ENCODE measurements around the gene SLC22A31. TPM values are rescaled to one million over a fixed set of nuclear protein-coding genes. Genes with fewer than 3 reads are reported as not detected.
"Not testable (repeated sequence)": the region's sequence is repeated elsewhere in the genome, so short reads cannot be mapped to it uniquely, and the experiment has no call there.

The SLC22A31 gene
- total RNA-seq, 1 experiment from 2014 or later = 53.7 TPM

DNA sequence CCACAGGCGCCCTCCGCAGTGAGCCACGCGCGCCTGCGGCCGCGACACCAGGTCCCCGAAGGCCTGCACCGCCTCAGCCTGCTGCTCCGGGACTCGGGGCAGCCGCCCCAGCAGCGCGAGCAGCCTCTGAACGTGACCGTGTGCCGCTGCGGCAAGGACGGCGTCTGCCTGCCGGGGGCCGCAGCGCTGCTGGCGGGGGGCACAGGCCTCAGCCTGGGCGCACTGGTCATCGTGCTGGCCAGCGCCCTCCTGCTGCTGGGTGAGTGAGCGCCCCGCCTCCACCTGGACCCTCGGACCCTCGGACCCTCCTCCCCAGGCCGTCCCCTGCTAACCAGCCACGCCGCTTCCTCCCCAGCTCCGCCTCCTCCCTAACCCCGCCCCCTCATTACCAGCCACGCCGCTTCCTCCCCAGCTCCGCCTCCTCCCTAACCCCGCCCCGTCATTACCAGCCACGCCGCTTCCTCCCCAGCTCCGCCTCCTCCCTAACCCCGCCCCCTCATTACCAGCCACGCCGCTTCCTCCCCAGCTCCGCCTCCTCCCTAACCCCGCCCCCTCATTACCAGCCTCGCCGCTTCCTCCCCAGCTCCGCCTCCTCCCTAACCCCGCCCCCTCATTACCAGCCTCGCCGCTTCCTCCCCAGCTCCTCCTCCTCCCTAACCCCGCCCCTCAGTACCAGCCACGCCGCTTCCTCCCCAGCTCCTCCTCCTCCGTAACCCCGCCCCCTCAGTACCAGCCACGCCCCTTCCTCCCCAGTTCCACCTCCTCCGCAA is 8.0 kb downstream of the SLC22A31 start:
- H3K4me3 ChIP-seq (replicated peaks in 1 of 2; ENCODE audit: low read depth in 1 of 2, low read length in 2 of 2) = peak overlapping the region; percentile 47 to 74
- H3K9ac ChIP-seq (ENCODE audit: low read length) = peak overlapping the region; percentile 83
- H3K4me1 ChIP-seq (ENCODE audit: control insufficient read depth in 1 of 2, insufficient read depth in 2 of 2, low read length in 2 of 2) = peaks cover 0 to 20% of the 10 kb centered on the region in 2 experiments; a peak in 2 of 4 replicates
- intact Hi-C loops (cut with micrococcal nuclease) = loop anchor here (1.0 kb wide), 1 partner anchor 21 kb away; the partner anchor contains the start of gene CDH15
- H3K4me2 ChIP-seq (ENCODE audit: low read length) = peak overlapping the region; percentile 99
- ChIA-PET RAD21 (ENCODE audit: low non-redundant PET in 1 of 2, low total read pairs in 2 of 2, uncharacterized antibody in 2 of 2, unreplicated experiment in 2 of 2) (interaction anchor here (0.6 to 1.4 kb wide), 5 partner anchors 9 to 25 kb away, joined by 3 to 8 read pairs (median 5); partner anchors contain the start of gene CDH15 (in 1 of the 2)), CTCF (interaction anchor here (0.9 to 1.5 kb wide), 11 partner anchors 9 to 634 kb away, joined by 3 to 14 read pairs (median 5); partner anchors contain the start of genes CDH15 and ZNF778), POLR2A (interaction anchor here (0.6 to 2.1 kb wide), 17 partner anchors 9 to 418 kb away, joined by 3 to 12 read pairs (median 4); partner anchors contain the start of genes APRT, CDH15 and ZNF778)
- H3K36me3 ChIP-seq (ENCODE audit: control insufficient read depth in 1 of 2, insufficient read depth in 2 of 2, low read length in 2 of 2); H4K20me1 ChIP-seq (ENCODE audit: insufficient read depth); H3K9me3 ChIP-seq (ENCODE audit: control insufficient read depth in 1 of 2, insufficient read depth in 1 of 2, low read depth in 1 of 2, low read length in 2 of 2); H3K9me2 ChIP-seq (ENCODE audit: insufficient read depth); BruUV-seq (replicated peaks); H3K27me3 ChIP-seq (ENCODE audit: insufficient read depth, low read length); H2AFZ ChIP-seq (ENCODE audit: low read depth, low read length, poor library complexity, severe bottlenecking); H3K79me2 ChIP-seq (ENCODE audit: insufficient read depth, low read length): not testable (repeated sequence)
- DNase-seq (ENCODE audit: low read depth, low spot score) = peak; percentile 97
- TF ChIP-seq POLR2AphosphoS5 (IDR thresholded peaks at IDR 0.05; ENCODE audit: low read depth, low read length) (peak; percentile 51), ZFX (IDR thresholded peaks at IDR 0.05) (peak; percentile 42; the same call in 1 of the 2 replicates), SP1 (IDR thresholded peaks at IDR 0.05; ENCODE audit: low read depth) (peak; percentile 55), EGR1 (IDR thresholded peaks at IDR 0.05; ENCODE audit: low read depth) (peak; percentile 85)
- peak overlapping the region; percentile 76; the same call in 1 of the 2 replicates for H3K27ac ChIP-seq (ENCODE audit: low read depth, low read length)
- ATAC-seq = peak; percentile 64

DNA sequence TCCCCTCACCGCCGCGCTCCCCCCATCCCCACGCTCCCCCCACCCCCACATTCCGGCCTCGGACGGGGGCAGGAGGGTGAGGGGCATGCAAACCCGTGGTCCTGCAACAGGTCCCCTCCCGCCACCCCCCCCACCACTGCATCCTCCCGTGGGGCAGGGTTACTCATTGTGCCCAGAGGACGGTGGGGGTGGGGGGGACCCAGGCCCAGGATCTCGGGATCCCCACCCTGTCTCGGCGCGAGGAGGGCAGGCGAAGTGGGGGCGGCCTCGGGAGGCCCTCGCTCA is 8.5 kb downstream of the SLC22A31 start:
- H4K20me1 ChIP-seq (ENCODE audit: insufficient read depth) = no peaks in the 10 kb centered on the region
- intact Hi-C loops (cut with micrococcal nuclease) = loop anchor here (1.0 kb wide), 1 partner anchor 21 kb away; the partner anchor contains the start of gene CDH15
- no peaks in the 10 kb centered on the region for H3K79me2 ChIP-seq (ENCODE audit: insufficient read depth, low read length)
- no peaks in the 10 kb centered on the region for H3K27me3 ChIP-seq (ENCODE audit: insufficient read depth, low read length)
- ChIA-PET RAD21 (ENCODE audit: low non-redundant PET in 1 of 2, low total read pairs in 2 of 2, uncharacterized antibody in 2 of 2, unreplicated experiment in 2 of 2) (no interaction called here), POLR2A (interaction anchor here (2.1 kb wide), 1 partner anchor 380 kb away, joined by 8 read pairs; the partner anchor contains the start of gene APRT), CTCF (interaction anchor here (1.4 kb wide), 1 partner anchor 633 kb away, joined by 5 read pairs; no protein-coding TSS in a partner anchor)
- H3K9ac ChIP-seq (ENCODE audit: low read length) = peak overlapping the region; percentile 83
- H3K27ac ChIP-seq (ENCODE audit: low read depth, low read length) = peak overlapping the region; percentile 76; the same call in 1 of the 2 replicates
- TF ChIP-seq ZNF274 (IDR thresholded peaks at IDR 0.05; ENCODE audit: low read depth, low read length) = no peak
- TF ChIP-seq EZH2 (IDR thresholded peaks at IDR 0.05) = no peak
- TF ChIP-seq SIN3A (IDR thresholded peaks at IDR 0.05; ENCODE audit: low read depth) = no peak
- TF ChIP-seq SP1 (IDR thresholded peaks at IDR 0.05; ENCODE audit: low read depth) = no peak
- no peak for TF ChIP-seq EZH2phosphoT487 (IDR thresholded peaks at IDR 0.05; ENCODE audit: borderline replicate concordance)
- TF ChIP-seq FOSL1 (IDR thresholded peaks at IDR 0.05; ENCODE audit: low read depth) = no peak
- no peak for TF ChIP-seq YY1 (IDR thresholded peaks at IDR 0.05; ENCODE audit: extremely low read depth, insufficient replicate concordance, low read depth, low read length)
- TF ChIP-seq, protein P1, sequence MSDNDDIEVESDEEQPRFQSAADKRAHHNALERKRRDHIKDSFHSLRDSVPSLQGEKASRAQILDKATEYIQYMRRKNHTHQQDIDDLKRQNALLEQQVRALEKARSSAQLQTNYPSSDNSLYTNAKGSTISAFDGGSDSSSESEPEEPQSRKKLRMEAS (IDR thresholded peaks at IDR 0.05) = no peak
- TF ChIP-seq SRF (IDR thresholded peaks at IDR 0.05; ENCODE audit: low read depth) = no peak
- no peak for TF ChIP-seq JUND (IDR thresholded peaks at IDR 0.05)
- no peak for TF ChIP-seq EGR1 (IDR thresholded peaks at IDR 0.05; ENCODE audit: low read depth)
- TF ChIP-seq POLR2A (IDR thresholded peaks at IDR 0.05; ENCODE audit: borderline replicate concordance, extremely low read depth, insufficient read depth, insufficient read length) = no peak
- no peak for TF ChIP-seq CEBPB (IDR thresholded peaks at IDR 0.05; ENCODE audit: low read depth)
- DNase-seq (ENCODE audit: low read depth, low spot score) (no peak), ATAC-seq (no peak)
- no peak overlapping the region for H2AFZ ChIP-seq (ENCODE audit: low read depth, low read length, poor library complexity, severe bottlenecking)
- peak overlapping the region; percentile 99 for H3K4me2 ChIP-seq (ENCODE audit: low read length)
- BruUV-seq (replicated peaks) = no TSS peak
- no peaks in the 10 kb centered on the region for H3K36me3 ChIP-seq (ENCODE audit: control insufficient read depth in 1 of 2, insufficient read depth in 2 of 2, low read length in 2 of 2)
- no peaks in the 10 kb centered on the region for H3K9me3 ChIP-seq (ENCODE audit: control insufficient read depth in 1 of 2, insufficient read depth in 1 of 2, low read depth in 1 of 2, low read length in 2 of 2)
- peaks cover 0 to 25% of the 10 kb centered on the region in 2 experiments; a peak in 2 of 4 replicates for H3K4me1 ChIP-seq (ENCODE audit: control insufficient read depth in 1 of 2, insufficient read depth in 2 of 2, low read length in 2 of 2)
- H3K9me2 ChIP-seq (ENCODE audit: insufficient read depth) = no peaks in the 10 kb centered on the region
- H3K4me3 ChIP-seq (replicated peaks in 1 of 2; ENCODE audit: low read depth in 1 of 2, low read length in 2 of 2) = peak overlapping the region; percentile 47 to 74

Measured in HCT116 (cell line).